Measurements from ENCODE around the gene IFT43.

IFT43 gene

GRCh38 chr14:76109087-76109880 is 123.7 kb downstream of the IFT43 start:
- no peak for DNase-seq (ENCODE audit: low read depth, low spot score)

DNA sequence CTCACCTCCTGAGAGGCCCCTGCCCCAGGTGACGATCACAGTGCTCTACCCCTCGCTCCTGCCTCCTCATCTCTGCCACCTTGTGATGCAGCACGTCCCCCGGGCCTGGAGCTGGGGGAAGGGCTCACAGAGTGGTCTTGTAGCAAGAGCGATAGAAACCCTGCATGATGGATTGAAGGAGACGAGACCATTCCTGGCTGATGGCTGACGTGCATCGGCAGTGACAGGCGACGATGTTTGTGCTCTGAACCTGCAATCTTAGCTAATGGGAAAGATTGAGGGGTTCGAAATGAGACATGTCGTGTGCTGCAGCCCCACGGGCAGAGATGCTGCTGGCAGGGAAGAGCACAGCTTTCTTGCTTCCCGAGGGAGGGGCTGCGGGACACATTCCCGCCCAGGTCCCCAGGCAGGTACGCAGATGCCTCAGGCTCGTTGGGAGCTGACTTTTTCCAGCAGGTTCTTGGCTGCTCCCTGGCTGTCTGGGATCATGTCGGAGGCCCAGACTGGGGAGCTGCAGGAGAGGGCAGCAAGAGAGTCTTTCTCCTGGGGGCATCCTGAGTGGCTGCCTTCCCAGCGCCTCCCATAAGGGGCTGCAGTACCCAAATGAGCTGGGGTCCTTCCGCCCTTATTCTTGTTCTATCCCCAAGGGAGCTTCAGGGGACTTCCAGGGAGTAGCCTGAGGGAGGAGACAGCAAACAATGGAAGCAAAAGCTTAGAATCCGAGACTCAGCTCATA is 127.5 kb downstream of the IFT43 start:
- no peak for DNase-seq (ENCODE audit: low read depth, low spot score)

GRCh38 chr14:76113691-76114090 is 128.1 kb downstream of the IFT43 start:
- DNase-seq (ENCODE audit: low read depth, low spot score) = no peak

- no peak for DNase-seq (ENCODE audit: low read depth, low spot score)
Measured at GRCh38 chr14:76115010-76115422, 129.5 kb downstream of the IFT43 start.

- DNase-seq (ENCODE audit: low read depth, low spot score) = no peak
Measured at GRCh38 chr14:76117789-76118484, 132.4 kb downstream of the IFT43 start.

DNA sequence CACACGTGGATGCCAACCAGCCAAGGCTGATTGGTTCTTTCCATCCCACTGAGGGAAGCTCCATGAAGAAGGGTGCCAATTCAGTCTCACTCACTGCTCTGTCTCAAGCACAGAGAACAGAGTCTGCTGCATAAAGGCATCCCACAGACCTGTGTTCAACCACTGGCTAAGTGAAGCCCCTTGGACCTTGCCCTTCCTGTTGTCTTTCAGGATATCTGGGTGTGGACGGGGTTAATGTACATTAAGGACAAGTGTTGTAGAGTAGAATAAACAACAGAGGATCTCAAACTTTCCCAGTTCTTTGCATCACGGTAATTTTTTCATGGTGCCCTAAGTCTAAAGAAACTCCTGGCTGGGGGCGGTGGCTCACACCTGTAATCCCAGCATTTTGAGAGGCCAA is 133.0 kb downstream of the IFT43 start:
- no peak for DNase-seq (ENCODE audit: low read depth, low spot score)

- DNase-seq (ENCODE audit: low read depth, low spot score) = no peak
Measured at GRCh38 chr14:76121089-76121748, 135.7 kb downstream of the IFT43 start.

DNA sequence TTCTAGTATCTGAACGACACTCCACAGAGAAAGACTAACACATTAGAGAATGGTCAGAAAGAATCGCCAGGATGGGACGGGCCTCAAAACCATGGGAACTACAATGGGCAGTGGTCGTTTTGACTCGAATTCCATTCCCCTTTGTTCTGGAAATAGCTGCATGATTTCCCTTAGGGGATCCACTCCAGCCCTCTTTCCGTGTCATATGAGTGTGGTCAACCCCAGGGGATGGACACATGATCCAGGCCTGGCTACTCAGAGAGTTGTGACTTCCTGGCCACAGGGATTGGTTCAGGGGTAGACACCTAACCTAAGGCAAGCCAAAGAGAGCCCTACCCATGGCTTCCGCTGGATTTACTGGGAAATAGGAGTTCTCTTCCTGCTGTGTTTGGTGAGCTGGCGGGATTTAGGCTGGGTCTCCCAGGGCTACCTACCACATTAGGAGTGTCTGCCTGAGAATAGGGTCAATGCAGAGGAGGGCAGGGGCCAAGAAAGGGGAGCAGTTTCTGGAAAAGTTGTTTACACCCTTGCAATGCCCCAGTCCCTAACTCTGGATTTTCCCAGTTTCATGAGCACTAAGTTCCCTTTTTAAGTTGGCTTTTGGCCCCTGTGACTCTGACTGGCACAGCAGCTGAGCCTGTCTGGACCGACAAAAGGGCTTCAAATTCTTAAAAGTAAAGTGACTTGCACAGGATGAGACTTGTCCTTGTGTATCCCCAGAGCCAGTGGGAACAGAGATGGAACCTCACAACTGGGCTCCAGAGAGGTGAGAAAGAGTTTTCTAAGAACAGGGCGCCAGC is 138.1 kb downstream of the IFT43 start:
- no peak for DNase-seq (ENCODE audit: low read depth, low spot score)

DNA sequence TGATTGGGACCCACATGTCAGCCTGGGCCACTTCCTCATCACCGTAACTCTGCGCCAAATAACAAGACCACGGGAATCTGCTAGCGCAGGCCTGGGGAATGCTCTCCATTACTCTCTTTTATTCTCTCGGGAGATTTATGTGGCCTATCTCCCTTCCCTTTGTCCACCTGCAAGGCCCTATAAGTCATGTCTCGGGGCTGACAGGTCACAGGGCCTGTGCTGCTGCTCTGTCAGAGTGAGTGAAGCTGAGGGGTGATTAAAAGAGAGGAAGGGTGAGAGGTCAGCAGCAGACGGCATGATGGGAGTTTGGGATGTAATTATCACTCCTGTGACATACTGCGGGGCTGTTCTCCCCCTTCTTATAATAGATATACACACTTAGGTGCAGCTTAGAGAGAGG is 139.9 kb downstream of the IFT43 start:
- DNase-seq (ENCODE audit: low read depth, low spot score) = no peak

- DNase-seq (ENCODE audit: low read depth, low spot score) = no peak
Measured at GRCh38 chr14:76126076-76126475, 140.5 kb downstream of the IFT43 start.

DNA sequence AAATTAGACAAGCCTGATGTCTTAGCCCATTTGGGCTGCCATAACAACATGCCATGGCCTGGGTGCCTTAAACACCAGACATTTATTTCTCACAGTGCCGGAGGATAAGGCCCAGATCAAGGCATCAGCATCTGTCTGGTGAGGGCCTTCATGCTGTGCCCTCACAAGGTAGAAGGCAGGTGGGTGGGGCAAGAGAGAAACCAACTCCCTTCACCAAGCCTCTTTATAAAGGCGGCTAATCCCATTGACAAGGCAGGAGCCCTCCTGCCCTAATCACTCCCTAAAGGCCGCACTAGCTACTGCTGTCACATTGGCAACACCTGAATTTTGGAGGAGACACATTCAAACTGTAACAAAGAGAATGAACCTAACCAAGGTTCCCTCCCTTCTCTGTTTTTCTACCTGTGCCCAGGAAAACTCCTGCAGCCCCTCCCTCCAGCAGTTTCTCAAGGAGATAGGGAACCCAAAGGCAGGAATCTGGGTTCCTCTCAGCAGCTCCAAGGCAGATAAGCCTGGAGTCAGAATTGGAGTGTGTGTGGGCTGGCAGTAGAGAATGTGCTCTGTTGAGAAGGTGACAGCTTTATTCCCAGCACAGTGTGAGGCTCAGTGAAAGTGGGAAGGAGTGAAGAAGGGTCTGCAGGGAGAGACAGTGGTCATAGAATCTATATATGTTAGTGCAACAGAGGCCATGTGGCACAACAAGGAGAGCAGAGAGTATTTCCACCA is 144.5 kb downstream of the IFT43 start:
- no peak for DNase-seq (ENCODE audit: low read depth, low spot score)

DNA sequence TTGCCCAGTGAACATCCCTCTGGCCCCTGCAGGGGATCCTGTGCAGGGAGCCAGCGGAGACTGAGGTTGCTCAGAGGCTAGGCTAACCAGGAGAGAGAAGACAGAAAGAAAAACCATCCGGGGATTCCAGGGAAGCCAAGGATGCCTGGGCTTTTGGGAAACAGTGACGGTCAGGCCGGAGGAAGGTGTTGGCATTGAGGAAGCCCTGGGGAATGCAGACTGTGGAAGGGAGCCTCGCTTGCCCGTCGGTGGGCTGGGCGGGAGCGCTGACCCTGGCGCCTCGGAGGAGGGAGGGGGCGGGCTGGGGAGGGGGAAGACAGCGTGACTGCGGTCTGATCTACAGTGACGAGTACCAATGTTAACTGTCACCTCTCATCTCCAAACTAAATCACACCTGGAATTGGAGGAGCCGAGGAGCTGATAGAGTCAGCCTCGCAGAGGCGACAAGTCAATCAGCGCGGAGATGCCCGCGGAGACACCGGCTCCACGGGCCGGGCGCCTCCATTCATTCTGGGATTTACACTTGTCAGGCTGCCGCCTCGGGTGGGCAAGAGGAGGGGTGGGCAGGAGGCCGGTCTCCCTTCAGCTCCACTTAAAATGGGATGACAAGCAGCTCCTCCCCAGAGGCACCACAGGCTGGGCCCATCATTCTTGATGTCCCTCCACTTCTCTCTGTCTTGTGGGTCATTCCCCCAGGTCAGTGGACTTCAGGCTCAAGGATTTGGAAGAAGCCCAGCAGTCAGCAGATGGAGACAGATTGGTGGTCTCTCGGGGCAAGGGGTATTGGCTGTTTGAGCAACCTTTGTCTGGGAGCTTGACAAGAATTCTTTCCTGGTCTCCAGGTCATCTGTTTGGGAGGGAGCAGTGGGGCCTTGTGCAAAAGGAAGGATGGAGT is 145.8 kb downstream of the IFT43 start:
- no peak for DNase-seq (ENCODE audit: low read depth, low spot score)

DNA sequence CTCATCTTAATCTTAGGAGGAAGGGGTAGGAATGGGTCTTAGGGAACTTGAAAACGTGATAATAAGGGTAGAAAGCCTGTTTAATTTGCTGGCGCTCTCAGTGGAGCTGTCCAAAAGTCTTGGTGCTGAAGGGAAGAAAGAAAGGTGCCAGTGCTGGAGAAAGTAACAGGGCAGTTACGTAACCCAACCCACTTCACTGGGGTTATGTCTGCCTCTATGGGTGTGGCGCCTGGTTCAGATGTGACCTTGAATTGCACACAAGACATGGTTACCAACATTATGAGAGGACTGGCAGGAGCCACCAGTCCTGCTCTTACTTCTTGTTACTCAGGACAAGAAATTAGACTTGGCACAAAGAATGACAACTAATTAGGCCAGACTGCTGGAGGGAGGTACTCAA is 147.5 kb downstream of the IFT43 start:
- DNase-seq (ENCODE audit: low read depth, low spot score) = no peak

Data from smooth muscle cell of the brain vasculature (primary cell).